Measurements from ENCODE around the gene C6orf120. TPM values are rescaled to one million over a fixed set of nuclear protein-coding genes. Genes with fewer than 3 reads are reported as not detected.

The C6orf120 gene
- polyA plus RNA-seq, 1 donor (not counting 4 experiments of a cell fraction or from before 2014, with no cell fraction given), result 18.1 TPM

DNA sequence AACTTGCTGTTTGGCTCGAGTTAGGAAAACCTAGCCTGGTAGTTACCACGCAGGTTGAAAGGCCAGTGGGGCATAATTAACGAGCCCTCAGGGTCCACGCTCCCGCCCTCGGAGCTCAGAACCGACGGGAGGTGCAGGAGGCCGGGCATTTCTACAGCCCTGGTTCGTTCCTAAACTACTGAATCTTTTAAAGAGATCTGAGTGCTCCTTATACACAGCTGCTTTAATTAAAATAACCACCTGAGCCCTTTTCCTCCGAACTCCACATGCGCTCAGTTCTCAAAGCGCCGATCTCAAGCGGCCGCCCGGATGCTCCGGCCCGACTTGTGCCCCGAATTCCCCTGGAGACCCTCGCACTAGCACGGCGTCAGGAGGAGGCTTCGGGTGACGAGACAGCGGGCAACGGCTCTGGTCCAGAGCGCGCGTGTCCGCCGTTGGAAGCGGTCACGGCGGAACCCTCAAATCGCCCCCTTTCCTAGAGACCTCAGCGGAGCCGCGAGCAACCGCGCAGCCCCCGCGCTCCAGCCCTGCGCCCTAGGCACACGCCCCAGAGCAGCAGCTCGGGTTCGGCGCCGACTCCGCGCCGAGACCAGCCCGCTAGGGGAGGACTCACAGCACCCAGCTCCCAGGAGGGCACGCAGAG lies 494 bp upstream of the C6orf120 start:
- H3K27ac ChIP-seq (ENCODE audit: control insufficient read depth, insufficient read depth, low read length), result peak overlapping the region; percentile 83
- H3K27me3 ChIP-seq (ENCODE audit: control insufficient read depth, extremely low read depth, insufficient read depth, low read length), result no peaks in the 10 kb centered on the region
- H3K9ac ChIP-seq (ENCODE audit: control insufficient read depth, extremely low read depth, insufficient read depth, low read length), result peak overlapping the region; percentile 91
- dilution Hi-C loops (cut with MboI; ENCODE audit: extremely low pct_ligation_motif_present, low sequenced_read_pairs), result no loop called here
- peaks cover 69% of the 10 kb centered on the region for H3K79me2 ChIP-seq (ENCODE audit: control insufficient read depth, insufficient read depth, low read length)
- DNase-seq (ENCODE audit: low read depth, low spot score) (no peak), FAIRE-seq (no peak)
- no peaks in the 10 kb centered on the region for H3K9me3 ChIP-seq (ENCODE audit: control insufficient read depth, low read depth, low read length)
- peak overlapping the region; percentile 84 for H2AFZ ChIP-seq (ENCODE audit: control insufficient read depth, low read length)
- H3K4me2 ChIP-seq (ENCODE audit: control insufficient read depth, extremely low read depth, insufficient read depth, low read depth, low read length), result peak overlapping the region; percentile 93
- H3K9me1 ChIP-seq (ENCODE audit: control insufficient read depth, extremely low read depth, insufficient read depth, low read length), result no peaks in the 10 kb centered on the region
- H4K20me1 ChIP-seq (ENCODE audit: control insufficient read depth, extremely low read depth, insufficient read depth, low read length), result no peaks in the 10 kb centered on the region
- H3K4me1 ChIP-seq (ENCODE audit: control insufficient read depth, extremely low read depth, insufficient read depth, low read length), result peaks cover 38% of the 10 kb centered on the region
- H3K36me3 ChIP-seq (ENCODE audit: control insufficient read depth in 2 of 2, extremely low read depth in 1 of 2, insufficient read depth in 2 of 2, low read length in 2 of 2), result peaks cover 0 to 3% of the 10 kb centered on the region in 2 experiments
- TF ChIP-seq CTCF (optimal IDR thresholded peaks at IDR 0.05 in 1 of 3, IDR thresholded peaks at IDR 0.05 in 1 of 3, conservative IDR thresholded peaks at IDR 0.05 in 1 of 3; ENCODE audit: extremely low read depth in 1 of 3, insufficient read depth in 2 of 3, low read length in 3 of 3) (no peak), EZH2 (IDR thresholded peaks at IDR 0.05; ENCODE audit: low read length) (no peak)
- peak overlapping the region; percentile 90 to 94 (median 91) for H3K4me3 ChIP-seq (ENCODE audit: control insufficient read depth in 2 of 3, extremely low read depth in 1 of 3, insufficient read depth in 2 of 3, low read depth in 1 of 3, low read length in 3 of 3)

- no peaks in the 10 kb centered on the region for H3K9me3 ChIP-seq (ENCODE audit: control insufficient read depth, low read depth, low read length)
- H3K4me1 ChIP-seq (ENCODE audit: control insufficient read depth, extremely low read depth, insufficient read depth, low read length), result peaks cover 34% of the 10 kb centered on the region
- H3K9me1 ChIP-seq (ENCODE audit: control insufficient read depth, extremely low read depth, insufficient read depth, low read length), result no peaks in the 10 kb centered on the region
These were observed 917 bp downstream of the C6orf120 start for GRCh38 chr6:169702840-169703246.

More at GRCh38 chr6:169702840-169703246, 917 bp downstream of the C6orf120 start:
- H3K36me3 ChIP-seq (ENCODE audit: control insufficient read depth in 2 of 2, extremely low read depth in 1 of 2, insufficient read depth in 2 of 2, low read length in 2 of 2), result peaks cover 0 to 3% of the 10 kb centered on the region in 2 experiments
- H3K27me3 ChIP-seq (ENCODE audit: control insufficient read depth, extremely low read depth, insufficient read depth, low read length), result no peaks in the 10 kb centered on the region
- peak overlapping the region; percentile 91 for H3K9ac ChIP-seq (ENCODE audit: control insufficient read depth, extremely low read depth, insufficient read depth, low read length)
- DNase-seq (ENCODE audit: low read depth, low spot score) (no peak), FAIRE-seq (no peak)
- dilution Hi-C loops (cut with MboI; ENCODE audit: extremely low pct_ligation_motif_present, low sequenced_read_pairs), result no loop called here
- peak overlapping the region; percentile 93 for H3K4me2 ChIP-seq (ENCODE audit: control insufficient read depth, extremely low read depth, insufficient read depth, low read depth, low read length)
- no peak for TF ChIP-seq EZH2 (IDR thresholded peaks at IDR 0.05; ENCODE audit: low read length)
- no peak for TF ChIP-seq CTCF (optimal IDR thresholded peaks at IDR 0.05 in 1 of 3, IDR thresholded peaks at IDR 0.05 in 1 of 3, conservative IDR thresholded peaks at IDR 0.05 in 1 of 3; ENCODE audit: extremely low read depth in 1 of 3, insufficient read depth in 2 of 3, low read length in 3 of 3)
- H3K4me3 ChIP-seq (ENCODE audit: control insufficient read depth in 2 of 3, extremely low read depth in 1 of 3, insufficient read depth in 2 of 3, low read depth in 1 of 3, low read length in 3 of 3), result peak overlapping the region; percentile 90 to 94 (median 91)
- no peak overlapping the region for H2AFZ ChIP-seq (ENCODE audit: control insufficient read depth, low read length)
- H3K79me2 ChIP-seq (ENCODE audit: control insufficient read depth, insufficient read depth, low read length), result peaks cover 65% of the 10 kb centered on the region
- H4K20me1 ChIP-seq (ENCODE audit: control insufficient read depth, extremely low read depth, insufficient read depth, low read length), result no peaks in the 10 kb centered on the region
- peak overlapping the region; percentile 83 for H3K27ac ChIP-seq (ENCODE audit: control insufficient read depth, insufficient read depth, low read length)
